HG02852 (cell line): Measurements from ENCODE around the gene HENMT1.
"Not testable (repeated sequence)": the region's sequence is repeated elsewhere in the genome, so short reads cannot be mapped to it uniquely, and the experiment has no call there.

Experiments
- ATAC-seq: cut with Tn5 transposase; IDR thresholded peaks from one replicate; pipeline ENCODE4 v1.9.1; 2021; ENCODE audit warnings: mild to moderate bottlenecking, moderate library complexity; ENCODE audit not compliant: unreplicated experiment

Gene HENMT1

GRCh38 chr1:108678706-108679105 lies 17.8 kb upstream of the HENMT1 start:
- ATAC-seq, result no peak

DNA sequence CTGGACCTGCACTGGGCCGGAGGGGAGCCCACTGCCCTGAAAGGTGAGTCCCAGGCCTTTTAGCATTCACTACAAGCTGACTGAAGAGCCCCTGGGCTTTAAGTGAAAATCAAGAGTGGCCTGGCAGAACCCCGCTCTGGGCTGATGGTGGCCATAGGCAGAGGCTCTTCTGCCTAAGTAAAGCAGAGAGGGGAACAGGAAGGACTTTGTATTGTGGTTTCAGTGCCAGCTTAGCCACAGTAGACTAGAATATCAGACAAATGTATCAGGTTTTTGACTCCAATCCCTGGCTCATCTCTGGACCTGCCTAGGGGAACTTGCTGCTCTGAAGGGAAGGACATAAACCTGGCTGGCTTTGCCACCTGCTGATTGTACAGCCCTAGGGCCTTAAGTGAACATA lies 10.2 kb upstream of the HENMT1 start:
- no peak for ATAC-seq

DNA sequence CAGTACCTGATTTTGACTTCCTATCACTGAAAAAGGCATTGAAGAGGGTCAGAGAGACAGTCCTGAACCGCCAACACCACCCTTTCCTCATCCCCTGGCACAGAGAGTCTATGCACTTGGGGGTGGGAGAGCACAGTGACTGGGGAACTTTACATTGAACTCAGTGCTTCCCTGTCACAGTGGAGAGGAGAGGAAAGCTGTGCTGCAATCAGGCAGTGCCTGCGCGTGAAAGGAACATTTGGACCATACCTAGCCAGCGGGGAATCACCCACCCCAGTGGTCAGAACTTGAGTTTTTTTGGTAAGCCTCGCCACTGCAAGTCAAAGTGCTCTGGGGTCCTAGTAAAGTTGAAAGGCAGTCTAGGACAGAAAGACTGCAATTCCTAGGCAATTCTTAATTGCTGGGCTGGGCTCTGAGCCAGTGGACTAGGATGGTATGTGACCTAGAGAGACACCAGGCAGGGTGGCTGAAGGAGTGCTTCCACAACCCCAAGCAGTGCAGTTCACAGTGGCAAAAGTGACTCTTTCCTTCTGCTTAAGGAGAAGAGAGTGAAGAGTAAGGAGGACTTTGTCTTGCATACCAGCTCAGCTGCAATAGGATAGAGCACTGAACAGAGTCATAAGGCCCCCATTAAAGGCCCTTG lies 9.4 kb upstream of the HENMT1 start:
- ATAC-seq, result no peak

DNA sequence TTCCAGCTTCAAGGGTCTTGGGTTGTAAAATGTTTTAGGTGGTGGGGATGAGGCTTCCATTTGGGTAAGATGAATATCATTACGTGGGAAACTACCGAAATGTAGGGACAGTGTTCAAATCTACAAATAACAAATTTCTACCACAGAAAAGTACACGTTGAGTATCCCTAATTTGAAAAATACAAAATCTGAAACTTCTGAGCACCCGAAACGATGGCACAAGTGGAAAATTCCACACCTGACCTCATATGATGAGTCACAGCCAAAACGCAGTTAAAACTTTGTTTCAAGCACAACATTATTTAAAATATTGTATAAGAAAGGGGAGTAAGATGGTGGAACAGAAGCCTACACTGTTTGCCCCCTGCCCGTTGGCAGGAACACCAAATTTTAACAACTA lies 8.8 kb upstream of the HENMT1 start:
- no peak for ATAC-seq

GRCh38 chr1:108668777-108669176 lies 7.9 kb upstream of the HENMT1 start:
- ATAC-seq, result no peak

GRCh38 chr1:108667422-108667821 lies 6.5 kb upstream of the HENMT1 start:
- ATAC-seq, result not testable (repeated sequence)

GRCh38 chr1:108665771-108666170 lies 4.9 kb upstream of the HENMT1 start:
- ATAC-seq, result no peak

- no peak for ATAC-seq
Measured at GRCh38 chr1:108665067-108665466, 4.2 kb upstream of the HENMT1 start.

DNA sequence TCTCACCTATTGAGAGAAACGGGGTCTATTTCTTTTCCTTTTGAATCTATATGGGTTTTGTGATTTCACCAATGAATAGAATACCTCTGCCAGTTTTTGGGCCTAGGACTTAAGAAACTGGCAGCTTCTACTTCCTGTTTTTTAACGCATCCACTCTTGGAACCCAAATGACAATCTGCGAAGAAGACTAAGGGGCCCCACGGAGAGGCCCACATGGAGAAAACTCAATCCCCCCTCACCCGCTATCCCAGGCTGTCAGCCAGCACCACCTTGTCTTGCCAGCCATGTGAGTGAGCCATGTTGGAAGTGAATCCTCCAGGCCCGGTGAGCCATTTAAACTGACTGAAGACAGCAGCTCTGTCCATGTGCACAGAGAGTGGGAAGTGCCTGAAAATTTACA lies 3.6 kb upstream of the HENMT1 start:
- no peak for ATAC-seq

GRCh38 chr1:108663074-108663473 lies 2.2 kb upstream of the HENMT1 start:
- no peak for ATAC-seq

GRCh38 chr1:108657356-108658080 lies 3.4 kb downstream of the HENMT1 start:
- ATAC-seq, result no peak

- no peak for ATAC-seq
Measured at GRCh38 chr1:108653431-108654105, 7.3 kb downstream of the HENMT1 start.

DNA sequence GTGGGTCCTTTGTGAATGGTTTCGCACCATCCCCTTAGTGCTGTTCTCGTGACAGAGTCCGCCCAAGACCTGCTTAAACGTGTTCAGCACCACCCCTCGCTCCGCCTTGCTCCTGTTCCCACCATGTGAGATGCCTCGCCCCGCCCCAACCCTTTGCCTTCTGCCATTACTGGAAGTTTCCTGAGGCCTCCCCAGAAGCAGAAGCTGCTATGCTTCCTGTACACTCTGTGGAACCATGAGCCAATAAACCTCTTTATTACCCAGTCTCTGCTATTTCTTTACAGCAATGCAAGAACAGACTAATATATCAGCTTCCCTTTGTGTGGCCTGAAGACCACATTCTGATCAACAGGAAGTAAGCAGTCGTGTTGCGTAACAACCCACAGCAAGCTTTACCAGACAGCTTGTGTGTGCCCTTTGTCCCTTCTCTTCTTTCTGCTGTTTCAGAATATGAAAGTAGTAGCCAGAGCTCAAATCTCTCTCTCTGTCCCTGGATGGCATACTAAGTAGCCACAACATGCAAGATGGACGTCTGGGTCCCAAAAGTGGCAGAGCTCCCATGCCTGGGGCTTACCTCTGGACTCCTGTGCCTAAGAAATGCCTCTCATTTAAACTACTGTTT lies 14.1 kb downstream of the HENMT1 start:
- no peak for ATAC-seq

- ATAC-seq, result no peak
Measured at GRCh38 chr1:108646265-108646647, 14.6 kb downstream of the HENMT1 start.

DNA sequence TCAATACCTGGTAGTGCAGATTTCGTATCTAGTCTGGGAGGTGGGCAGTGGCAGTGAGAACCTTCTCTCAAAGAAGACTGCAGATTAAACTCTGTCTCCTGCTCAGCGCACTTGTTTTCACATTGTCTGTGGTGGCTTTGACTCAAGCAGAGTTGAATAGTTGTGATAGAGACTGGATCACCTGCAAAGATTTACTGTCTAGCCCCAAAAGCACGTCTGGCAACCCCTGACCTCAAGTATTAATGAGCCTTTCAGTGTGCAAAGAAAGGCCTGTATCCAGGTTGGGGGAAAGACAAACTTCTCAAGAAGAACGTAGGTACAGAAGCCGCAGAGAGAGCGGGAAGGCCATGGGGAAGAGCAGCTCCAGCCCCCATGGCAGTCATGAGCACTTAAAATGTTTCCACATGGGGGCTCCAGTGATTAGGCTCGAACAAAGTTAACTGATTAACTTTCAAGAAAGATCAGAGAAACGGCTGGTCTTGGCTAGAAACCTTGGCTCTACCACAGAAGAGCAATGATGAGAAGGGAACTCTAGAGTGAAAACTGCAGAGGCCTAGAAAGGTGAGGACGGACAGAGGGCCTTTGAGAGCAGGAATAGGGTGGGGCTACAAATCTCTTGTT lies 15.2 kb downstream of the HENMT1 start:
- ATAC-seq, result no peak

GRCh38 chr1:108644984-108645383 lies 15.9 kb downstream of the HENMT1 start:
- no peak for ATAC-seq

DNA sequence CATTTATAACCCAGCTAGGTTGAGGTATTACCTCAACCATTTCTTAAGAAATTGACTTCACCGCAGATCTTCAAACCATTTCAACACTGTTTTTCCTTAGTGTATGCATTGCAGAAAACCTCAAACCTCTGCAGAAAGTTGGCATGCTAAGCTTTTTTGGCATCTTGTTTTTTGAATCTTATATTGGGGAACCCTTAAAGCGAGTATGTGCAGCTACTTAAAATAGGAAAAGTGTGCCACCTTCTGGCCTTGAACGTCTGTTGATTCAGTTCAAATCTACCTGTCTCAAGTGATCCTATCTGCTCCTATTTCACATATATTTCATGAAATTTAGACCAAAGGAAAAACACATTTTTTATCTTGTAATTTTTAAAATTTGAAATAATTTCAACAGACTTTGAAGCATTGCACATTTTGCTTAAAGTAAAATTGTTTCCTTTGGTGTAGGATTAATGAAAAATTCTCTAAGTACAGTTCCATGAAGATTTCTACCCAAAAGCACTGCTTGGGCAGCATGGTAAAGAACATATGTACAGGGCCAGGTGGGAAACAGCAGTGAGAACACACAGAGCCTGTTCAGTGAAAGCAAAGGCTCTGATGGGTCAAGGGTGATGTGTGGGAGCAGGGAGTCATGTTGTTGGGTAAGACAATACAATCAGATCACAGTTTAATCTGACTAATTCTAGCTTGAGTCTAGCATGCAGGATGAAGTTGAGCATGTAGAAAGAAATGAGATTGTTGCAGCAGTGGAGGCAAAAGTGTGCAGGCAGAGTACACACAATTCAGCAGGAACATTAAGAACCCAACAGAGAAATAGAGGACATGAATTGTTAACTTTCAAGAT lies 17.2 kb downstream of the HENMT1 start:
- peak; percentile 54 for ATAC-seq

GRCh38 chr1:108640863-108641262 lies 20.0 kb downstream of the HENMT1 start:
- not testable (repeated sequence) for ATAC-seq

GRCh38 chr1:108639899-108640560 lies 20.9 kb downstream of the HENMT1 start:
- no peak for ATAC-seq

DNA sequence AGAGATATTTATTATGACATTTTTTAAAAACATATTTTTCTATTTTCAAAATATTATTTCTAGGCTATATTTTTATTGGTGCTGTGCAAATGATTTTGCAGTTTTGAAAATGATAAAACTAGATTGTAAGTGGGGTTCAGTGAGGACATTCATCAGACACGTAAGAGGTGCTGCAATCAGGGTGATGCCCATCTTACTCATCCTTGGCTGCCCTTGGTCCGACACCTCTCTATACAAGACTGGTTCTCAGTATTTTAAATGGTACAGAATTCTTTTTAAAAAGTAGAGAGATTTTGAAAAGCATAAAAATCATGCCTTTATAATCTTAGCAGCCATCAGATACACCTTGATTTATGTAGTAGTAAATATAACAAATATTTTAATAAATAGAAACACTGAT lies 24.0 kb downstream of the HENMT1 start:
- no peak for ATAC-seq
